GM12878 (cell line): ENCODE measurements around the gene ERAL1. TPM values are rescaled to one million over a fixed set of nuclear protein-coding genes. Genes with fewer than 3 reads are reported as not detected.

ENCODE experiments used
- CBX5 ChIP-seq: sonication (generic); IDR thresholded peaks from 2 replicates; pipeline ENCODE4 v1.6.1; 2016; ENCODE audit warnings: low read depth, moderate library complexity, mild to moderate bottlenecking, inconsistent platforms
- CEBPB ChIP-seq, 2 experiments: fragments of 150-350 bp in 1 of 2; IDR thresholded peaks; 2 replicates each; pipeline ENCODE4 v1.6.1; 2012 to 2014; ENCODE audit warnings: low read depth in 2 of 2, low read length in 2 of 2, borderline replicate concordance in 1 of 2, inconsistent platforms in 1 of 2
- CEBPZ ChIP-seq: fragments of 150-350 bp; IDR thresholded peaks from 2 replicates; pipeline ENCODE4 v1.6.1; 2016; ENCODE audit warnings: low read depth, low read length
- CHD2 ChIP-seq: IDR thresholded peaks from 2 replicates; pipeline ENCODE4 v1.6.1; 2011; ENCODE audit warnings: low read depth, low read length, improper control_type of control experiment, borderline replicate concordance
- DPF2 ChIP-seq: fragments of 450-650 bp; IDR thresholded peaks from 2 replicates; pipeline ENCODE4 v1.6.1; 2017; ENCODE audit warnings: mild to moderate bottlenecking
- EGR1 ChIP-seq, 2 experiments: IDR thresholded peaks; 1 replicate in 1 of 2; 2 replicates in 1 of 2; pipeline ENCODE4 v1.6.1; 2011 to 2012; ENCODE audit warnings: low read depth in 2 of 2, low read length in 2 of 2, borderline replicate concordance in 1 of 2, mild to moderate bottlenecking in 1 of 2, moderate library complexity in 1 of 2
- IKZF2 ChIP-seq, 2 experiments: fragments of 450-650 bp; IDR thresholded peaks; 2 replicates each; pipeline ENCODE4 v1.6.1; 2017; ENCODE audit warnings: mild to moderate bottlenecking in 2 of 2, moderate library complexity in 2 of 2
- IRF4 ChIP-seq: IDR thresholded peaks from 2 replicates; pipeline ENCODE4 v1.6.1; 2011; ENCODE audit warnings: low read depth, low read length
- JUND ChIP-seq: IDR thresholded peaks from 2 replicates; pipeline ENCODE4 v1.6.1; 2012; ENCODE audit warnings: low read depth, mild to moderate bottlenecking, low read length, improper control_type of control experiment, moderate library complexity
- MLLT1 ChIP-seq: fragments of 450-650 bp; IDR thresholded peaks from 2 replicates; pipeline ENCODE4 v1.6.1; 2016; ENCODE audit warnings: mild to moderate bottlenecking
- NRF1 ChIP-seq: conservative IDR thresholded peaks from 2 replicates; pipeline ENCODE4 v1.6.1; 2011; ENCODE audit warnings: mild to moderate bottlenecking, low read depth, low read length, improper control_type of control experiment
- RELA ChIP-seq: fragments of 450-650 bp; IDR thresholded peaks from 2 replicates; pipeline ENCODE4 v1.8.0; 2014; ENCODE audit warnings: borderline replicate concordance; ENCODE audit not compliant: partially characterized antibody
- RFX5 ChIP-seq: IDR thresholded peaks from 2 replicates; pipeline ENCODE4 v1.6.1; 2011; ENCODE audit warnings: low read depth, low read length, improper control_type of control experiment
- RUNX3 ChIP-seq: IDR thresholded peaks from 2 replicates; pipeline ENCODE4 v1.6.1; 2012; ENCODE audit warnings: low read length, inconsistent platforms
- SMARCA5 ChIP-seq: fragments of 450-650 bp; IDR thresholded peaks from 2 replicates; pipeline ENCODE4 v1.6.1; 2017; ENCODE audit warnings: mild to moderate bottlenecking
- TBL1XR1 ChIP-seq: IDR thresholded peaks from 2 replicates; pipeline ENCODE4 v1.6.1; 2012; ENCODE audit warnings: low read depth, low read length, improper control_type of control experiment
- YBX1 ChIP-seq: fragments of 450-650 bp; IDR thresholded peaks from 2 replicates; pipeline ENCODE4 v1.6.1; 2016; ENCODE audit warnings: antibody characterized with exemption
- ZNF207 ChIP-seq: fragments of 450-650 bp; IDR thresholded peaks from 2 replicates; pipeline ENCODE4 v1.6.1; 2014; ENCODE audit warnings: antibody characterized with exemption, mild to moderate bottlenecking, borderline replicate concordance
- ZNF384 ChIP-seq: IDR thresholded peaks from 2 replicates; pipeline ENCODE4 v1.6.1; 2012; ENCODE audit warnings: low read depth, mild to moderate bottlenecking, low read length, improper control_type of control experiment, borderline replicate concordance
- ZNF592 ChIP-seq: fragments of 450-650 bp; IDR thresholded peaks from 2 replicates; pipeline ENCODE4 v1.6.1; 2017; ENCODE audit warnings: mild to moderate bottlenecking, moderate library complexity
- polyA plus RNA-seq, 11 experiments: library from polyadenylated mRNA; depleted of rRNA in 4 of 11; unstranded in 6 of 11; stranded (reverse) in 5 of 11; fragments of >200 nt; fragmentation: Nextera tagmentation in 4 of 11; fragmentation: Illumina TruSeq in 1 of 11; extraction: Ambion mirVana in 4 of 11; extraction: Trizol in 1 of 11; gene quantifications; 1 replicate in 1 of 11; 2 replicates in 10 of 11; pipeline versions ENCODE4 v1.2.1 to v1.2.3, GENCODE V29; 2011 to 2016; ENCODE audit warnings: inconsistent platforms in 2 of 11, missing spikeins in 2 of 11, low read depth in 1 of 11
- total RNA-seq, 4 experiments: library from RNA; depleted of rRNA in 3 of 4; stranded (reverse); fragments of >200 nt in 3 of 4; fragmentation: Illumina TruSeq in 1 of 4; extraction: Trizol in 1 of 4; gene quantifications; 2 replicates each; pipeline versions ENCODE4 v1.2.1 to v1.2.3, GENCODE V29; 2013 to 2021

Gene ERAL1
- total and polyA plus RNA-seq, 10 of the 15 experiments (the other 5 are each of a cell fraction or from before 2014, with no cell fraction given): 27.7 to 175 (median 104) TPM

GRCh38 chr17:28902819-28903545, 48.2 kb downstream of the ERAL1 start, which contains the start of gene DHRS13 (continued):
- TF ChIP-seq CEBPZ (no peak), ZNF384 (peak; percentile 42; the same call in 1 of the 2 replicates), IKZF2 (IDR thresholded peaks at IDR 0.05) (peak in 1 of 2 experiments; percentile 52; a peak in 1 of 4 replicates), CHD2 (0 out of 2 replicates have a peak, but pooled peaks have one; percentile 56), ZNF207 (peak; percentile 92), RELA (peak; percentile 65), DPF2 (peak; percentile 94), IRF4 (peak; percentile 77), YBX1 (no peak), CEBPB (IDR thresholded peaks at IDR 0.05; ENCODE audit: borderline replicate concordance in 1 of 2, low read depth in 2 of 2, low read length in 2 of 2) (no peak), JUND (peak; percentile 57; the same call in 1 of the 2 replicates), EGR1 (IDR thresholded peaks at IDR 0.05; ENCODE audit: borderline replicate concordance in 1 of 2, low read depth in 2 of 2, low read length in 2 of 2) (peak; percentile 90 to 98), CBX5 (no peak), TBL1XR1 (peak; percentile 91), MLLT1 (0 out of 2 replicates have a peak, but pooled peaks have one; percentile 10), SMARCA5 (peak; percentile 100), RUNX3 (no peak), NRF1 (peak; percentile 55), ZNF592 (peak; percentile 92), RFX5 (peak; percentile 51; the same call in 1 of the 2 replicates)
